Measurements from ENCODE around the gene NSDHL. TPM values are rescaled to one million over a fixed set of nuclear protein-coding genes. Genes with fewer than 3 reads are reported as not detected.

The NSDHL gene
- polyA plus RNA-seq, 4 donors: 29.4 to 33.3 (median 31.5) TPM

DNA sequence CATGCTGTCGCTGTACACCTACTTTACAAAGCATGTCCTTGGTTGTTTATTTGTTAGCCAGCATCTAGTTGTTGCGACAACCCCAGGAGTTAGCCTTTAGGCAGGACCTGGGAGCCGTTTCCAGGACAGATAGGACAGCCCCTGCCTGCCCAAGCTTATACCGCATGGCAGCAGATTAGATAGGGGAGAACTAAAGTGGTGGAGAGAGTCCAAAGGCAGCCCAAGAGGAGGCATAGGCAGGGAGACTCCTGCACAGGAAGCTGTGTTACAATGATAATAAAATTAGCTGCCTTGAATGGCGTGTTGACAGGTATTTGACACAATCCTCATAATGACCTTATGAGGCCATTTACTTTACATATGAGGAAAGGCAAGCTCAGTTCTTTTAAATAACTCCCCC, 13.0 kb downstream of the NSDHL start:
- no peak for DNase-seq (ENCODE audit: low read depth in 4 of 4, low spot score in 3 of 4)

DNA sequence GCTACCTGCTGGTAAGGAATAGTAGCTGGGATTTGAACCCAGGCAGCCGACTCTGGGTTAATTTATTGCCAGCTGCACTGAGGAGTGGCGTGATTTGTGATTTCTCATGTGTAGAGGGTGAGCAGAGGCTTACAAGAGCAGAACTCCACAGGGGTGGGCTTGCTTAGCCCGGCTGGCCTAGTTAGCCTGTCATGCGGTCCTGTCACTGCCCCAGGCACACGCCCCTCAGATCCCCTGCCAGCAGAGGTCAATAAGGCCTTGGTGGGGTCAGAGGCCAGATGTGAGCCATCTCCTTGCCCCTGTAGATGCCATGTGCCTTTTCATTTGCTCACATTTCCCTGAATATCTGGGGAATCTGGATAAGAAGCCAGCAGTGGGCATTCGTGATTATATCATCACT, 13.4 kb downstream of the NSDHL start:
- no peak for DNase-seq (ENCODE audit: low read depth in 4 of 4, low spot score in 3 of 4)

GRCh38 chrX:152845618-152846240, 14.9 kb downstream of the NSDHL start:
- DNase-seq (ENCODE audit: low read depth in 4 of 4, low spot score in 3 of 4): no peak

- DNase-seq (ENCODE audit: low read depth in 4 of 4, low spot score in 3 of 4): no peak
Observed at GRCh38 chrX:152847281-152847680, 16.4 kb downstream of the NSDHL start.

DNA sequence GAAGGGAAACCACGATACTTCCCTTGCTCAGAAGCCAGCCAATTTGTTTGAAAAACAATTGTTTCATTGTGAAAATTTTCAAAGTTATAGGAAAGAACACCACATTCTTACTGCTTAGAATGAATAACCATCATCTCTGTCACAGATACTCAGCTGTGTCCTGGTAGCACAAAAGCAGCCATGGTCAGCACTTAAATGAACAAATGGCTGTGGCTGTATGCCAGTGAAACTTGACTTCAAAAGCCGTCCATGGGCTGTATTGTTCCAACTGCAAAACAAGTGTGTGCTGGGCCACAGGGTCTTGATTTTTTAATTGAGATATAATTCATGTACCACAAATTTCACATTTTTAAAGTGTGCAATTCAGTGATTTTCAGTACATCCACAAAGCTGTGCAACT, 19.6 kb downstream of the NSDHL start:
- DNase-seq (ENCODE audit: low read depth in 4 of 4, low spot score in 3 of 4): no peak

- no peak for DNase-seq (ENCODE audit: low read depth in 4 of 4, low spot score in 3 of 4)
Observed at GRCh38 chrX:152853986-152854385, 23.1 kb downstream of the NSDHL start.

GRCh38 chrX:152861116-152861515, 30.3 kb downstream of the NSDHL start:
- DNase-seq (ENCODE audit: low read depth in 4 of 4, low spot score in 3 of 4): no peak

GRCh38 chrX:152861826-152862225, 31.0 kb downstream of the NSDHL start:
- DNase-seq (ENCODE audit: low read depth in 4 of 4, low spot score in 3 of 4): no peak

DNA sequence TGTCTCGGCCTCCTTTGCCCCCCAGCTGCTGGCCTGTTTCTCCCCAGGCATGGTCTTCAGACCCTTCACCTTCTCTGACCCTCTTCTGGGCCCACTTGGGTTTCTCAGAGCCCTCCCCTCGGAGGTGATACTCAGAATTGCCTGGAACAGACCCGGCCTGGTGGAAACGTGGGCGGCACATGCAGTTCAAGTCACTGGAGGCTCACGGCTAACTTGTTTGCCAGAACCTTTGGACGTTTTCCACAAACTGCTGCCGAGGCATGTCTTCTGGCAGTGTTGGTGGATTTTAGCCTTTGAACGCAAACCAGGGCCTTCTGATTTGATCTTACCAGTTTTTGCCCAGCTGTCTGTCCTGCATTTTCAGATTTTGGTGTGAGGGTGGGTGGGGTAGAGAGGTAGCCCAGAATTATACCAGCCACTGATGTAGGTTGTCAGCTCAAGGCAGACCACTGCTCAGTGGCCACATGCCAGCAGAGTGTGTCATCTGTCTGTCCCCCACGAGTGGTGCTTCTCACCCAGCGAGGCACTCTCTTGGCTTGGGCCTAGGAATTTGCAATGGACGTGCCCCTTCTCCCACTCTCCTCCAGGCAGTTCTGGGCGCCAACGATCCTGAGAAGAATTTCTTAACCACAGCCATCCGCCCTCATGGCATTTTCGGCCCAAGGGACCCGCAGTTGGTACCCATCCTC, 34.5 kb downstream of the NSDHL start:
- no peak for DNase-seq (ENCODE audit: low read depth in 4 of 4, low spot score in 3 of 4)

DNA sequence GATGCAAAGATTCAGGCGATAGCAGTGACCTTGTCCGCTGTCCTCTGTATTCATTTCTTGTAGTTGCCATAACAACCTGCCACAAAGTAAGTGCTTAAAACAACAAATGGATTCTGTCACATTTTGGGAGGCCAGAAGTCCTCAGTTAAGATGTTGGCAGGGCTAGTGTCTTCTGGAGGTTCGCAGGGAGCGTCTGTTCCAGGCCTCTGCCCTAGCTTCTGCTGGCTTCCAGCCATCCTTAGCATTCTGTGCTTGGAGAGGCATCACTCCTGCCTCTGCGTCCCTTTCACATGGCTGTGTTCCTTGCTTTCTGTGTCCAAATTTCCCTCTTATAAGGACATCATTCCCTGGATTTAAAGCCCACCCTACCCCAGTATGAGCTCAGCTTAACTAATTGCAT, 35.5 kb downstream of the NSDHL start:
- DNase-seq (ENCODE audit: low read depth in 4 of 4, low spot score in 3 of 4): no peak

DNA sequence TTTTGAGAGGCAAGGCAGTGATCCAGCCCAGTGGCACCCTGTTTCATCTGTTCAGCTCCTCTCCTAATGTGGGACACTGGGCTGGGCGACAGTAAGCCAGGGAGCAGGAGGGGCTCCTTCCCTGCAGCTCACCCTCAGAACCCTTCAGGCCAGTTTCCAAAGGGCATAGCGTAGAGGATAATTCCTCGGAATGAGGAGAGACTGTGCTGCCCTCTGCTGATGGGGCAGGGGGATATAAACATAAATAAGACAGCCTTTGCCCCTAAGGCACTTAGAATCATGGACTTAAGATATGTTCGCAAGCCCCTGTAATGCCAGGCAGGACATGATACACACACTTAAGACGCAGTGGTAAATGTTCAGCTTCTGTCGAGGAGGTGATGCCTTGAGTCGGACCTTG, 39.1 kb downstream of the NSDHL start:
- DNase-seq (ENCODE audit: low read depth in 4 of 4, low spot score in 3 of 4): no peak

DNA sequence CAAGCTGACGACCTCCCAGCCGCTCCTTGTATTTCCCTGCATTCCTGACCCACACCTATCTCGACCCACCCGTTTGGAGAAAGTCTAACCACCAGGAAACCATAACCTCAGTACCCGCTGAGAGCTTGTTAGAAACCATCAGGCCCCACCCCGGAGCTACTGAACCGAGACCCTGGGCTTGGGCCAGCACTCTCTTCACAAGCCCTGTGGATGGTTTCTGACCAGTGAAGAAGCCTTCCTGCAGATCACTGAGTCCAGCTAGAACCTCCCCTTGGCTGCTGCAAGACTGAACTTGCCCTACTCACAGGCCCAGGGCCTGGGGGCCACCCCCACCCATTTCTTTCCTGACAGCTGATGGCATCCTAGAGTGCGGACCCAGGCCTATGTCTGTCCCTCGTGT, 40.4 kb downstream of the NSDHL start:
- DNase-seq (ENCODE audit: low read depth in 4 of 4, low spot score in 3 of 4): no peak

- no peak for DNase-seq (ENCODE audit: low read depth in 4 of 4, low spot score in 3 of 4)
Observed at GRCh38 chrX:152872522-152872921, 41.7 kb downstream of the NSDHL start.

GRCh38 chrX:152873361-152873760, 42.5 kb downstream of the NSDHL start:
- DNase-seq (ENCODE audit: low read depth in 4 of 4, low spot score in 3 of 4): no peak

DNA sequence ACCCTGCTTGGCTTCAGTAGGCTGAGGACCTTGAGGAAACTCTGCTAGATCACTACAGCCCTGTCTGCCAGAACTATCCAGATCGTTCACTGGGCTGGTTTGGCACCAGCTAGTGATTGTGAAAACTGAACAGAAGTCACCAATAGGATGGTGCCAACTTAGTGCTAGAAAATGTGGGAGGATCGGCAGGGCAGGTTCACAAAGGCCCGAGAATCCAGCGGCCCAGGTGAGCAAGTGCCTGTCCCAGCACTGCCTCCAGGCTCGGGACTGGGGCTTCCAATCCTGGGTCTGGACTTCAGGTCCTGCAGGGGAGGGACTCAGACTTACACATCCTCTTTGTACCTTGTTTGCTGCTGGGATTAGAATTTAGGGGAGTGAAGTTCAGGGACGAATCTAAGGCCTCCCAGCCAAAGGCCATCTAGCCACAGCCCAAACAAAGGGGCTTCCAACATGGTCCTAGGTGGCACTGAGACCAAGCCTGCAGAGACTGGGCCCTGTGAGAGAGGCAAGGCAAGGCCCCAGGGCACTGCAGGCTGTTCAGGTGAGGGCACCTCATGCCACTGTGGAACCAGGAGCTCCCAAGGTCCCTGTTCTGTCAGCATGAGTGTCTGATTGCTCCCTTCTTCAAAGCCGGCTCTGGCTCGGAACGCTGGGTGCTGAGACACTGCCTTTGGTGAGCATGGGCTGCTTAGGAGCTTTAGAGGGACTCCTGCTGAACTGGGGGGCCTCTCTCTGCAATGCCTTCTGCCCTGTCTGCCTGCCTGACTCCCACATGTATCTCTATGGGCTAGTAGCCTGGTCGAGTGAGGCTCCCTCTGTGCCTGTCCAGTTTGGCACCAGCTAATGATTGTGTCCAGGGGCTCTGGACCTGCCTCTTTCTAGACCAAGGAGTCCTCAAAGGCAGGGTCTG, 46.3 kb downstream of the NSDHL start:
- no peak for DNase-seq (ENCODE audit: low read depth in 4 of 4, low spot score in 3 of 4)

DNA sequence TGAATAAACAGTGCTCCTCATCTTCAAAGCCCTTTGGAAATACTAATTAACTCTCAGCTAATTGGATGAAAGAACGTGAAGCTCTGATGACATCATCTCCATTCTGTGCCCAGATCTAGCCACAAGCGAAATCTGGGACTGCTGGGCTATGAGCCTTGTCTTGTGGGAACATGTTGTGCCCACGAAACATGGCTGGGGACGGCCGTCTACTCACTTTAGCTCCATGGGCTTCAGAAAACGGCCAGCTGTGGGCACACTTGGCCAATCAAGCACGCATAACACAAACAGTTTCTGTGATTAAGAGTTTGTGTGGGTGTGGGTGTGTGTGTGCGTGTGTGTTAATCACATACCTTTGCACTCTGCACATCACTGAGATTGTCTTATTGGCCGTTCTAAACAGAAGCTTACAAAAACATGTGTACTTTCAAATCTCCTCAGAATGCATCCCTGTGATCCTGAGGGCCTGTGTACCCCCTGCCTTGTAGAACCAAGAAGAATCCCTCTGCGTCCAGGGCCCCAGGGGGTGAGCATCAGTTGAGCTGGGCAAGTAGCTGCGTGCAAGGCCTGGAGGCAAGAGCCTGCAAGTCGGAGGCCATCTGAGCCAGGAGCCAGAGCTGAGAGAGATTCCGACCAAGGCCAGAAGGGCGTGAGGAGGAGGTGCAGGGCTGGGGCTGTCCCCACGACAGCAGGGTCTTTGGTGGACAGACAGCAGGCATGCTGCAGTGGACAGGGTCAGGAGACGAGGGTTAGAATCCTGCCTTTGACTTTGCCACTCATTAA, 48.3 kb downstream of the NSDHL start:
- DNase-seq (ENCODE audit: low read depth in 4 of 4, low spot score in 3 of 4): no peak

DNA sequence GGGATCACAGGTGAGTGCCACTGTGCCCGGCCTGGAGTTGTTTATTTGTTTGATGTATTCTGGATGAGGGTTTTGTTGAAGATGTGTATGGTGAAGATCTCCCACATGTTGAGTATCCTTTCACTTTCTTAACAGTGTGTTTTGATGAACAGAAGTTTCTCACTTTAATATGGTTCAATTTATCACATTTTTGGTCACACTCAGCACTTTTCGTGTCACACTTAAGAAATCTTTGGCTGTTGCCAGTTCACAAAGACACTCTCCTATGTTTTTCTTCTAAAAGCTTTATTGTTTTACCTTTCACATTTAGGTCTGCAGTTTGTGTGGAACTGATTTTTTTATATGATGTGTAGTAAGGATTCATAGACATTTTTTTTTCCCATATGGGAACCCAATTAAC, 50.4 kb downstream of the NSDHL start:
- DNase-seq (ENCODE audit: low read depth in 4 of 4, low spot score in 3 of 4): no peak

- no peak for DNase-seq (ENCODE audit: low read depth in 4 of 4, low spot score in 3 of 4)
Observed at GRCh38 chrX:152884171-152884570, 53.3 kb downstream of the NSDHL start.

- DNase-seq (ENCODE audit: low read depth in 4 of 4, low spot score in 3 of 4): no peak
Observed at GRCh38 chrX:152886716-152887115, 55.9 kb downstream of the NSDHL start.

GRCh38 chrX:152892499-152892898, 61.6 kb downstream of the NSDHL start:
- no peak for DNase-seq (ENCODE audit: low read depth in 4 of 4, low spot score in 3 of 4)

Measured in right renal pelvis (tissue), 4 donors.